GM18951 (cell line): Measurements from ENCODE around the gene C14orf180.

Experiments
- POLR2A ChIP-seq: IDR thresholded peaks from 4 replicates; pipeline ENCODE4 v1.6.1; 2011; ENCODE audit warnings: mild to moderate bottlenecking; ENCODE audit not compliant: insufficient read length, insufficient read depth; ENCODE audit errors: extremely low read depth
- in situ Hi-C: fragments of 300-500 bp; cut with MboI; formaldehyde crosslinking; loops from one replicate; pipeline ENCODE4 v1.12.0; 2022; ENCODE audit warnings: low sequenced_read_pairs, mixed read lengths, inconsistent platforms; ENCODE audit not compliant: unreplicated experiment

Gene C14orf180

DNA sequence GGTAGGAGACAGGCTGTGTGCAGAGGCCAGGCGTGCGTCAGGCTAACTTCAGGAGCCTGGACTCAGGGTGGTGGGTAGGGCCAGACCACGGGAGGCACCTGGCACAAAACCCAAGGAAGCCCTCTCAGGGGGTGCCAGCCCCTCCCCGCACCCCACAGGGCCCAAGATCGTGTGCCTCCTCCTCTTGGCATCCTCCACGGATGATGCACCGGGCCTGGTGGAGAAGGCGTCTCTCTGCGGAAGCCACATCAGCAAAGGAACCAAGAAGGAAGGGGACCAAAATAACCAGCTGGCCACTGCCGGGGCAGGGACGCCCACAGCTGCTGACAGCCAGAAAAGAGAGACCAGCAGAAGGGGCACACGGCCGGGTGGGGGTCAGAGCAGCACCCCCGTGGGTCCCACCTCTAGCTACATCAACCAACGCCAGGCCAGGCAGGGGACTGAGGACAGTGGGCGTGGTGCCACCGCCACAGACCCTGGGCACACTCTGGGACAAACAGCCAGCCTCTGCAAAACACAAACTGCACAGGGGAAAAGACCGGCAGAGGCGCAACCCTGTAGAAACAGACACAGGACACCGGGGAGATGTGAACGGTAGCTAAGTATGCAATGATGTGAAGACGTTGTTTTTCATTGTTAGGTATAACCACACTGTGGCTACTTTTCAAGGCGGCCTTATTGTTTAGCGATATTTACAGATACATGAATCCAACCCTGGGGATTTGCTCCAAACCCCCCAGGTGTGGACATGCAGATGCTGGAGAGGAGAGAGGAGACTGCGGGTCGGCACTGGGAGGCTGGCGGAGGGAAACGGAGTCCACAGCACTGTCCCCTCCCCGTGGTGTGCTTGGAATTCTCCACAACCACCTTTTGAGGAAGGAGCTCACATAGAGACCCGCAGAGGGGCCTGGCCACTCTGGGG, 26.1 kb upstream of the C14orf180 start:
- in situ Hi-C loops: no loop called here
- TF ChIP-seq POLR2A: no peak

DNA sequence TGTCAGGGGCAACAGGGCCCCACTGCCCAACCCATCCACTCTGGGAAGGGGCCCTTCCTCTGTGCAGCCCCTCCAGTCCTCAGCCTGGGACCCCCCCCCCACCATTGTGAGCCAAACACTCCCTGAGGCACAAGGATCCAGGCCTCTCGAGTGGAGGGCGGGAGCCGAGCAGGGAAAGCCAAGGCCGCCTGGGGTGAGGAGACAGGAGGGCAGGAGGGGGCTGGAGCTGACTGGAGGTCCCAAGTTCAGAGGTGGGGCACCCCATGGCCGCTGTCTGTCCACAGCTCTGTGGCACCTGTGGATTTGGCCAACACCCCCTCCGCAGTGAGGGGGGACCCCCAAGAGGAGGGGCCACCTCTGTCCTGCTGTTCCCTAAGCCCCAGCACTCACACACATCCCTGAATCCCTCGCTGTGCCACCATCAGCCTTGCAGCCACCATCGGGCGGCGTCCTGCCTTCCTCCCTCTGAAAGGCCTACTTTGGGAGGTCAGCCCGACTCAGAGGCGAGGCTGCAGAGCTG, 25.4 kb upstream of the C14orf180 start:
- in situ Hi-C loops: no loop called here
- no peak for TF ChIP-seq POLR2A

DNA sequence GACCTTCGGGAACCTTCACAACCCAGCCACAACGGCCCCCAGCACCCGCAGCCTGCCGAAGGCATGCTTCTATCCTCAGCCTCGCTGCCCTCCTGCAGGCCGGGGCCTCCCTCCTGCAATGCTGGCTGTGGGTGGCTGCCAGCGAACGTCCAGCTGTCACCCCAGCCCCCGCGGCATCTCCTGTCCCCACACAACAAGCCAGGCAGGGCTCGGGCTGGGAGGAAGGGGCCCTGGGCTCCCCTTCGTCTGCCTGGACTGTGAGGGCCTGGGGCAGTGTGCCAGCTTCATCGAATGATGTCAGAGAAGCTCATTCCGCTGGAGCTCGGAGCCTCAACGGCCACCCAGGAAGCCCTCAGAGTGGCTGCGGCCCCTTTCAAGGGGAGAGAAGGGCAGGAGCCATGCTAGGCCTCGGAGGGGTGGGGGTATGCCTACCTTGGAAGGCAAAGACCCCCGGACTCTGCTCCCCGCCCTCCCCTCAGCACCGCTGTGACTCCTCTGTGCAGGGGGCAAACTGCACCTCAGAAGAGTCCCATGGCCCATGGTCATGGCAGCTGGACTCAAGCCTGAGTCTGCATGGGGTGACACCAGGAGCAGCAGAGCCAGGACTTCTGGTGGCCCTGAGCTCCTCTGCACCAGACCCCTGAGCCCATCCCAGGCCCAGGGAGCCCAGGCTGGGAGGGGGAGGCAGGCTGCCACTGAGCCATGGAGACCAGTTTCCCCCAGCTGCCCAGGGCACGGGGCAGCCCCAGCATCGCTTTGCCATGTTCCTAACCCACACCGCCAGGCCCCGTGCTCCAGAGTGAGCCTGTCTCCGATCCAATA, 24.7 kb upstream of the C14orf180 start:
- no peak for TF ChIP-seq POLR2A
- in situ Hi-C loops: no loop called here

DNA sequence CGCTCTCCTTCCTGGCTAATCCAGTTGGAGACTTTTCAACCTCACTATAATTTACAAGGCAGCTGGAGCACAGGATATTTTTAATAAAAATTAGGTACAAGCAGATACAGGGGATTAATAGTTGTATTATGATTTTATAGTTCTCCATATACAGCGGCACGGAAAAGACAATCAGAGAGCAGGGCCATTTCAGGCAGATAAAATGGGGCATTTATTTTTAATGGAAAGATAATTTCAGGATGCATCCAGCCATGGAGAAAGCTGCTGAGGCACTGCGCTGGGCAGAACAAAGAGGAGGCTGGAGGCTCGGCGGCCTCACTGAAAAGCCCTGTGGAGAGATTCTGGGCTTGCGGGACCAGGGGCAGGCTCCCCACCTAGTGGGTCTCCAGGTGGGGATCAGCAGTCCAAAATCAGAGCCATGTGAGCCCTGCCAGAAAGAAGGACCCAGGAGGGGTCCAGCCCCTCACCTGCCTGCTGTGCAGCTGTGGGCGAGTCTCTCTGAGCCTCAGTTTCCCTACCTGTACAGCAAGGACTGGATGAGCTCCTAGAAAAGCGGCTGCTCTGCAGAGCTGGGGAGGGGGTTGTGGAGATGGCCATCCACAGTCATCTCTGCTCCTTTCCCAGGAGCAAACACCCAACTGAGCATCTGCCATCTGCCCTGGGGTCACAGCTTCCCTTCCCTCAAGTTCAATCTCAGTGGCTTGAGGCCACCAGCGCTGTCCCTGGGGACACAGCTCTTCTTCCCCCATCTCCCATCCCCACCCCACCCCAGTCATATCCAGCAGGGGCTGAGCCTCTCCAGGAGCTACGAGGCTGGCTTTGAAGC, 23.9 kb upstream of the C14orf180 start:
- in situ Hi-C loops: no loop called here
- TF ChIP-seq POLR2A: no peak

DNA sequence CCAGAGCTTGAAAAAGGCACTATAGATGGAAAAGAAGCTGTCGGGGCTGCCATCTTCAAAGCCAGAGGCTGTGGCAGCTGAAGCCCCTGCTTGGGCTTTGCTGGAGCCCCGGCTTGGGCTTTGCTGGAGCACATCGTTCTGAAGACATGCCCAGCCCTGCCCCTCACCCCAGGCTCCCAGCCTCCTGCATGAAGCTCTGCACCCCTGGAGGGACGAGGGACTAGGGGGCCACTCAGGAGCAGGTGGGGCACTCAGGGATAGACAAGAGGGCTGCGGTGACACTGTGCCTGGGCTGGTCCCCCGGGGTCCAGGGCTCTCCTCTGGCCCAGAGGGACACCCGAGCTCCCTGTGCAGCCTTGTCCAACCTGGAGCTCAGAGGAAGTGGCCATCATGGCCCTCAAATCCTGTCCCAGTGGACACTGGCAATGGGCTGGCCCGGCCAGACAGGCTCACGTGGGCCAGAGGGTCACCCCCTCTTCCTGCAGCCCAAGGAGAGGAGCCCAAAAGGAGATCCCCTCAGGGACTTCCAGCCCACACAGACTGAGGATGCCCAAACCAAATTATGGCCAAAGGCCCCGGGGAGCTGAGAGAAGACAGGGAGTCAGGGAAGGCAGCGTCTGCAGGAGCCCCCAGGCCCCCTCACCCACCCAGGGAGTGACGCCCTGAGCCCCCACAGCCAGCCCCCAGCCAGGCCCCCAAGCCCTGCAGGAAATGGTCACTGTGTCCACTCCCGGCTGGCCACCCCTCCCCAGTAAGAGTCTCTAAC, 23.1 kb upstream of the C14orf180 start:
- no peak for TF ChIP-seq POLR2A
- in situ Hi-C loops: no loop called here

DNA sequence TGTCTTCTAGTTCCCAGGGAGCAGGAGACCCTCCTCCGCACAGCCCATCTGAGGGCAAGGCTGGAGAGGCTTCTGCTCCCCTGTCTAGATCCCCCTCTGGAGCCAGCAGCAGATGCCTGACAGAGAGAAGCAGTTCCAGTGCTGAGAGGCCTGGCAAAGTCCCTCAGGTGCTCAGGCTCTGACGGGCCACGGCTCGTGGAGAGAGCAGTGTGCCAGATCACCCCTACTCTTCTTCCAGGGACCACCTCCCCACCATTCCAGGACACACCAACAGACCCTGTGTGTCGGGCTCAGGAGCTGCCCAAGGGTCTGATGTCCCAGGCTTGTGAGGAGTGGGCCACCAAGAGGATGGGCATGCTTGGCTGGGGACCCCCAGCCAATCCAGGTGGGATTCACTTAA, 22.5 kb upstream of the C14orf180 start:
- in situ Hi-C loops: no loop called here
- TF ChIP-seq POLR2A: no peak

DNA sequence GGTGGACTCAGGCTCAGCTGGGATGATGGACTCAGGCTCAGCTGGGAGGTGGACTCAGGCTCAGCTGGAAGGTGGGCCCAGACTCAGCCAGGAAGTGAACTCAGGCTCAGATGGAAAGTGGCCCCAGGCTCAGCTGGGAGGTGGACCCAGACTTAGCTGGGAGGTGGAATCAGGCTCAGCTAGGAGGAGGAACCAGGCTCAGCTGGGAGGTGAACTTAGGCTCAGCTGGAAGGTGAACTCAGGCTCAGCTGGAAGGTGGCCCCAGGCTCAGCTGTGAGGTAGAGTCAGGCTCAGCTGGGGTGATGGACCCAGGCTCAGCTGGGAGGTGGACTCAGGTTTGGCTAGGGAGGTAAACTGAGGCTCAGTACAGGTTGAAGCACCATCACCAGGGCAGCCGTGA, 21.8 kb upstream of the C14orf180 start:
- in situ Hi-C loops: no loop called here
- no peak for TF ChIP-seq POLR2A

DNA sequence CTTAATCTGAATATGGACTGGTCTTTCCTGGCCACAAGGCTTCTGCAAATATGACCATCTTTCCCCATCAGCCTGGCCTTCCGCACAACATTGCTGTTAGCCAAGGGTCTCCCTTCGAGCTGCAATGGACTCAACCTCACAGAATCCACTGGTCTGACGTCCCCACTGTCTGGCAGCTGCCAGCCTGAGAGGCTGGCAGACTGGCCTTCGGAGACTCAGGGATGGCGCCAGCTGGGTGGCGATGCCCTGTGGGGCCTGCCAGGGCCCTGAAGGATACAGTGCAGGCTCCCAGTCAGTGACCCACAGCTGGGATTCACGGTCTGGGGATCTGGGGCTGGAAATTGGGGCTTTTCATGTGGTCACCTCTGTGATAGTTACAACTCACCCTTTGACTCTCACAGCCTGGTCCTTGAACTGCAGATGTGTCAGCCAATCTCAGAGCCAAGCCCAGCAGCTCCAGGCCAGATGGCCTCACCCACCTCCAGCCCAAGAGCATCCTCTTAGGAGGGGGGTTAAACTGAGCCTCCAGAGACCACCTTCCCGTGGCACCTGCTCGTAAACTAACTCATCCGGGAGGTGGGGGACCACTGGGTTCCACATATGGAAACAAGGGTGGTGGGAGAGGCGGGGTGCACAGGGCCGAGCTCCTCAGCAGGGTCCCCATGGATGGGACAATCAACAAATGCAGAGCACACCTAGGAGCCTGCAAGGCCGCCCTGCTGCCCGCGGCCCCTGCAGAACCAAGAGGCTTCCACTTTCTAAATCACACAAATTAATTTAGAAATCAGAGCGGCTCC, 21.1 kb upstream of the C14orf180 start:
- no peak for TF ChIP-seq POLR2A
- in situ Hi-C loops: no loop called here

DNA sequence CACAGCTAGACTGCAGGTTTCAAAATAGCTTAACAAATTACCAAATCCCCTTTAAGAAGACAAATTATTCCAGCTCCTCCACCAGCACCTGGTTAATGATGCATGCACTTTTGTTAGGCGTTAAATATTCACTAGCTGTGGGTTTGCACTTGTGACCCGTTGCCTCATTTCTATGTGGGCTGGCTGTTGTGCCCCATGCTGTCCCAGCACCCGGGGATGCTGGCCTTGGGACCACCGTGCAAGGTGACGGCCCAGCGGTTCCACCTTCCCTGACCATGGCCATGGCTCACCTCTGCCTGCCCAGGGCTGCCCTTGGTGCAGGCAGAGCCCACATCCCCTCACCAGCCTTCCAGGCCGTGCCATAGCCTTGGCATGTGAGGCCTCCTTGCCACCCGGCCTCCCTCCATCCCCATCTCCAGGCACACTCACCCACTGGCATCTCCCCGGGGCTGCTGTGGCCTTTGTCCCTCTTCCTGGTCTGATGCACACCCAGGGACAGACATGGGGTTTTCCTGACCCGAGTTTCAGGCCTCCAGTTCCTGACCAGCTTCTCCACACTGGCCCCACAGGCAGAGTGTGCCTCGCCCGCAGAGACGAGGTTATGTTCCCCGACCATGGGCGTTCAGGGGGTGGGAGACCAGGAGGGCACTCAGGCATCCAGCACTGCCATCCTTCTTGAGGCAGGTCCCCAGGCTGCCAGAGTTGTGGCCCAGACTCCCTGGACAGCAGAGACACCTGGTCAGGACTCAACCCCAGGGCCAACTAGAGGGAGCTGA, 20.3 kb upstream of the C14orf180 start:
- in situ Hi-C loops: no loop called here
- TF ChIP-seq POLR2A: no peak

DNA sequence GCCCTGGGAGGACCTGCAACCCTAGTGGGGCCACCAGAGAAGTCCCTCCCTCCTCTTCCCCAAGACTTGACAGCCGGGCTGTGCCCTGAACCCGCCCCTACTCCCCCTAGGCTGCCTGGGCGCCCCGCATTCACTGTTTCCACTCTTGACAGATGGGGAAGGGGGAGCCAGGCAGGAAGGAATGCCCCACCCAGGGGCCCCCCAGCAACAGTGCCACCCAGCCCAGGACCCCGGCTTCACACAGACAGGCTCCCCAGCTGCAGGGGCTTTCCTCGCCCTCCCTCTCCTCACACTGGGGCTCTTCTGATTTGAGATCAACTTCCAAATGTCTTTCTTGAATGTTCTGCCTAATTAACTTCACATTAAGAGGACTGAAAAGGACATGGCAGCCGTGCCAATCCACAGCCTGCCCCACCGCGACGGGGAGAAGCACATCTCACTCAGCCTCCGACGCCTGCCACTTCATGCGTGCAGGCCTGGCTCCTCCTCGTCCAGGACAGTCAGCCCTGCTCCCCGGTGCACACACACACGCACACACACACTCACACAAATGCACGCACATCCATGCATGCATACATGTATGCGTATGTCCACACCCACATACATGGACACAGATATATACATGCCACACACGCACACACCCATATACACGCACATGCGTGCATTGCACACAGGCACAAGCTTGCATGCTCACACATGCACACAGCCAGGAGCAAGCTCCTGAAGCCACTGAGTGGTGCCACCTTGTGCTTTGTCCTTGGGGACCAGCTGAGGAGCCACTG, 19.6 kb upstream of the C14orf180 start:
- TF ChIP-seq POLR2A: no peak

More for the DNA sequence above, 19.6 kb upstream of the C14orf180 start:
- in situ Hi-C loops: no loop called here
